GM18951 (cell line): ENCODE measurements around the gene METRN.
A peak's percentile ranks its signal among the peaks of the same experiment; 100 is the strongest.
"Not testable (repeated sequence)": the region's sequence is repeated elsewhere in the genome, so short reads cannot be mapped to it uniquely, and the experiment has no call there.

Experiments
- POLR2A ChIP-seq: IDR thresholded peaks from 4 replicates; pipeline ENCODE4 v1.6.1; 2011; ENCODE audit warnings: mild to moderate bottlenecking; ENCODE audit not compliant: insufficient read length, insufficient read depth; ENCODE audit errors: extremely low read depth
- in situ Hi-C: fragments of 300-500 bp; cut with MboI; formaldehyde crosslinking; loops from one replicate; pipeline ENCODE4 v1.12.0; 2022; ENCODE audit warnings: low sequenced_read_pairs, mixed read lengths, inconsistent platforms; ENCODE audit not compliant: unreplicated experiment

Gene METRN

DNA sequence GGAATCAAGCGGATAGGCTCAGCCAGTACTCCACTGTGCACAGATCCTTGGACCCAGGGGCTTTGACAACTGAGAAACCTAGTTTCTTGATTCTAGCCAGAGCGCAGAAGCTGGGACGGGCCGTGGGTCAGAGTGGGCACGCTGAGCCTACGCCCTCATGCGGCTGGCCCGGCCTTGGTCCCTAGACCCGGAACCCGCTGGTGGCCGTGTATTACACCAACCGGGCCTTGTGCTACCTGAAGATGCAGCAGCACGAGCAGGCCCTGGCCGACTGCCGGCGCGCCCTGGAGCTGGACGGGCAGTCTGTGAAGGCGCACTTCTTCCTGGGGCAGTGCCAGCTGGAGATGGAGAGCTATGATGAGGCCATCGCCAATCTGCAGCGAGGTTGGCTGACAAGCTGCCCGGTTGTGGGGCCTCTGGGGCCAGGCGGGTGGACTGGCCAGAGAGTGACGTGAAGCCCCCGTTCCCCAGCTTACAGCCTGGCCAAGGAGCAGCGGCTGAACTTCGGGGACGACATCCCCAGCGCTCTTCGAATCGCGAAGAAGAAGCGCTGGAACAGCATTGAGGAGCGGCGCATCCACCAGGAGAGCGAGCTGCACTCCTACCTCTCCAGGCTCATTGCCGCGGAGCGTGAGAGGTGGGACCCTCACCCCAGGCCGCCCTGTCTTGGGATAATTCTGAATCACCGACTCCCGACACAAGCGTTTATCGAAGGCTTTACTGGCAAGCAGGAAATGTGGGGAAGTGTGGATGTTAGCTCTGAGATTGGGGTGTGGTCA is 33.8 kb upstream of the METRN start:
- peak; percentile 24 for TF ChIP-seq POLR2A
- in situ Hi-C loops, result no loop called here

DNA sequence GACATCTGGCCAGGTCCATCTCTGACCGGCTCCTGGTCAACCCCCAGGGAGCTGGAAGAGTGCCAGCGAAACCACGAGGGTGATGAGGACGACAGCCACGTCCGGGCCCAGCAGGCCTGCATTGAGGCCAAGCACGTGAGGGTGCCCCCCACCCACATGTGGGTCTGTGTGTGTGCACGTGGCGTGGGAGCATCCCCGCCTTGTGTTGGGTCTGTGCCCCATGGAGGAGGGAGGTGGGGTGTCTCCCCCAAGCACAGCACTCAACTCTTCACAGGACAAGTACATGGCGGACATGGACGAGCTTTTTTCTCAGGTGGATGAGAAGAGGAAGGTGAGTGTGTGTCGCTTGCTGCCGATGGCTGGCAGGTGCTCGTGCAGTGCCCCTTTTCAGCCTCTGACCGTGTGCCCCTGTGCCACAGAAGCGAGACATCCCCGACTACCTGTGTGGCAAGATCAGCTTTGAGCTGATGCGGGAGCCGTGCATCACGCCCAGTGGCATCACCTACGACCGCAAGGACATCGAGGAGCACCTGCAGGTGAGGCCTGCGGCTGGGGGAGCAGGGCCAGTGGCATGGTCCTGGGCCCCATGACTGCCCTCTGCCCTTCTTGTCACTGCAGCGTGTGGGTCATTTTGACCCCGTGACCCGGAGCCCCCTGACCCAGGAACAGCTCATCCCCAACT is 33.0 kb upstream of the METRN start:
- in situ Hi-C loops, result no loop called here
- TF ChIP-seq POLR2A, result no peak

- in situ Hi-C loops, result no loop called here
- no peak for TF ChIP-seq POLR2A
These were observed 32.2 kb upstream of the METRN start for GRCh38 chr16:682493-683395.

DNA sequence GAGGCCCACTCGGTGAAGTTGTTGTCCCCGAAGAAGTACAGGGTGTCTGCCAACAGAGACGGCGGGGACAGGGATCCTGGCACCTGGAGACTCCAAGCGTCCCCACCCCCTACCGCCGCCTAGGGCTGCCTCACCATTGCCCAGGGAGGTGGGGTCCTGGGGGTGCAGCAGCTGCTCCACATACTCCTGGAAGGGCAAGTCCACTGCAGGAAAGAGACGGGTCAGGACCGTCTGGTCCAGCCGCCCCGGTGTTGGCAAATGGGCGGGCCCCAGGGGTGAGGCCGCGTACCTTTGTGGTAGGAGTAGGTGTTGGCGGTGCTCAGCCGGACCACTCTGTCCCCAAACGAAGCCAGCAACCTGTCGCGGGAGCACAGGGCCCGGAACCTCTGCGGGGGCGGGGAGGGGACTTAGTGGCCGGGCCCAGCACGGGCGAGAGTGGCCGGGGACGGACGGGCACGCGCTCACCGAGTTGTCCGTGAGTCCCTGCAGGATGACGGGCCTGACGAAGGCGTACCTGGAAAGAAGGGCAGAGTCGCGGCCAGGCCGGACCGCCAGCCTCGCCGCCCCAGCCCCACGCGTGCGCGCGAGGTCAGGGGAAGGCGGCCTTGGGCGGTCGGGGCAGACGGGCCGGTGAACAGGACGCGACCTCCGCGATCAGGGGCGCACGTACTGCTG is 31.4 kb upstream of the METRN start:
- in situ Hi-C loops, result no loop called here

DNA sequence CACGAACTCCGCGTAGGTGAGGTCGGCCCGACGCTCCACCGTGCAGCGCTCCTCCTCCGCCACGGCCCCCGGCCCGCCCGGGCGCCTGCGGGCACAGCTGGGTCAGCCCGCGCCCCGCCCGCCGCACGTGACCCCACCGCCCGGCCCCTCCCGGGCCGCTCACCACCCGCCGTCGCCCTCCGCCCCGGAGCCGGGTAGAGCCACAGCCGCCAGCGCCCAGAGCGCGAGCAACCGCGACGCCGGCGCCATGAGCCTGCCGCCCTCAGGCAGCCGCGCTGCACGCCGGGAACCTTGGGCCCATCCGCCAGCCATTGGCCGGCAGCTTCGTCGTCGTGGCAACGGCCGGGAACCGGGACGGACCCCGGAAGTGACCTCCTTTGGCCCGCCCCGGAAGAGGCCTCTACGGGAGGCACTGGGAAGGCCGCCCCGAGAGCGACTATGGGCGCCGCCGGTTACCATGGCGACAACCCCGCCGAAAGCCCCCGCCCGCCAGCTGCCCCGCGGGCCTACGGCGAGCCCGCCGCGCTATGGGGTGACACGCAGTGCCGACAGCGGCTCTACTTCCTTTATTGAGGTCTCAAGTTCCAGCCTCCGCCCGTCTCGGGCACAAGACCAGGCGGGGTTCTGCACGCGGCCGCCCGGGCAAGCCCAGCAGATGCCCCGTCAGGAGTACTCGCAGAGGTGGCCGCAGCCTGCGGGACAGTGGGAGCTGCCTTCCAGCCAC is 30.7 kb upstream of the METRN start, which contains the start of gene JMJD8:
JMJD8 (minus strand) TSS at position 264 of the 724 bp plus-strand sequence; CDS start at position 249, 15 bp downstream.
- TF ChIP-seq POLR2A, result peak; percentile 92
- in situ Hi-C loops, result no loop called here

More for the DNA sequence above, 31.4 kb upstream of the METRN start:
- no peak for TF ChIP-seq POLR2A

- in situ Hi-C loops, result no loop called here
- TF ChIP-seq POLR2A, result no peak
These were observed 29.8 kb upstream of the METRN start for GRCh38 chr16:684961-685696.

- in situ Hi-C loops, result no loop called here
- TF ChIP-seq POLR2A, result no peak
These were observed 29.0 kb upstream of the METRN start for GRCh38 chr16:685967-686366.

DNA sequence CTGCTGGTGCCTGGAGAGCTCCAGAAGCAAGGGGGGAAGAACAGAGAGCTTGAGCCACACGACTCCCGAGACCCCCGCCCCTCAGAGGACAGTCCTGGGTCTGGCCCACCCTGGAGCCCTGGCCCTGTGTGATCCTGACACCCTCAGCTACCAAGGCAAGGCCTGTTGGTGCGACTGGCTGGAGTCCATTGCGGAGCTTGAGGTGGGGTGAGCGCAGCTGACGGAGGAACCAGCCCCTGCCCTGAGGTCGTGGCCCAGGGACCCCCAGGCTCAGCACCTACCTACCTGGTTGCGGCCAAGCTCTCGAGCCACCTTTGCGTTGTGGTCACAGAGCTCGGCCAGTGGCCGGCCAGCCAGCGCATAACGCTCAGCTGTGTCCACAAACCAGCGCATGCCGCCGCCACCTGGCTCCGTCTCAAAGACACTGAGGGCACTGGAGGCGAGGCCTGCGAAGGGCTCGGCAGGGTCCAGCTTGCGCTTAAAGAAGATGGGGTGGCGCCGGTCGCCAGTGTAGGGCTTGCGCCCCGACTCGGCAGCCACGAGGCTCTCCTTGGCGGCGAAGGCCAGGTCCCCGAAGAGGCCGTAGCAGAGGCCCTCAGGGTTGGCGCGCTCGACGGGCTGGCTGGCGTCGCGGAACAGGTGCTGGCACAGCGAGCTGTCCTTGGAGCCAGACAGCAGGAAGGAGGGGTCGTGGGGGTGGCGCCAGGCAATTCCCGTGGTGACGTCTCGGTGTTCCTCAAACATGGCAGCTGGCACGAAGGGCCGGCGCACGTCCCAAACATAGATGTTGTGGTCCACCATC is 28.3 kb upstream of the METRN start:
- TF ChIP-seq POLR2A, result no peak
- in situ Hi-C loops, result no loop called here

DNA sequence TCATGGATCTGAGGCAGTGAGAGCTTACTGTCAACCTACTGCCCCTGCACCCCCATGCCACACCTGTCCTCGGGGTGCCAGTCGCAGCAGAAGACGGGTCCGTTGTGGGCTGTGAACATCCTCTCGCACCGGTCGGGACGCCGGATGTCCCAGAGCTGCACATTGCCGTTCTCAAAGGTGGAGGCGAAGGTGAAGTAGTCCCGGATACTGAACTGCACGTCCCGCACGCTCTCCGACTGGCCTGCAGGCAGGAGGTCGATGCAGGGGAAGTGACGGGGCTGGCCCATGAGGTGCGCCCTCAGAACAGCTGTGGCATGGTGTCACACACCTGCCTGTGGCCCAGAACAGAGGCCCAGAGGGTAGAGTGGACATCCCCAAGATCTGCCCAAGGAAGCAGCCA is 27.4 kb upstream of the METRN start:
- in situ Hi-C loops, result no loop called here
- no peak for TF ChIP-seq POLR2A

- in situ Hi-C loops, result no loop called here
- TF ChIP-seq POLR2A, result no peak
These were observed 25.6 kb upstream of the METRN start for GRCh38 chr16:689175-689897.

DNA sequence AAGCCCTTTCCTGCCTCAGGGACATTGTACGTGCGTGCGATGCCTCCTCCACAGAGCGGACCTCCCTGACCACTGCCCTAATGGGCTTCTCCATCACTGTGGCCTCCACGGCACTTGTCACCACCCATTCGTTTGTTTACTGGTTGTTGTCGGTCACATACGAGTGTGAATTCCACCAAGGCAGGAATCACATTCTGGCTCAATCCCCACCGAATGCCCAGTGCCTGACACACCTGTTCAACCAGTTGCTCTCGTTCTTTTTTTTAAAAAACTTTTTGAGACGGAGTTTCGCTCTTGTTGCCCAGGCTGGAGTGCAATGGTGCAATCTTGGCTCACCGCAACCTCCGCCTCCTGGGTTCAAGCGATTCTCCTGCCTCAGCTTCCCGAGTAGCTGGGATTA is 23.7 kb upstream of the METRN start:
- in situ Hi-C loops, result not testable (repeated sequence)
